NCI-H748 (cell line): ENCODE results near the gene THOP1.

Experiments
- DNase-seq: peaks from one replicate; lab custom pipeline; 2025; ENCODE audit not compliant: unreplicated experiment; lab: John Stamatoyannopoulos, UW

Gene THOP1

DNA sequence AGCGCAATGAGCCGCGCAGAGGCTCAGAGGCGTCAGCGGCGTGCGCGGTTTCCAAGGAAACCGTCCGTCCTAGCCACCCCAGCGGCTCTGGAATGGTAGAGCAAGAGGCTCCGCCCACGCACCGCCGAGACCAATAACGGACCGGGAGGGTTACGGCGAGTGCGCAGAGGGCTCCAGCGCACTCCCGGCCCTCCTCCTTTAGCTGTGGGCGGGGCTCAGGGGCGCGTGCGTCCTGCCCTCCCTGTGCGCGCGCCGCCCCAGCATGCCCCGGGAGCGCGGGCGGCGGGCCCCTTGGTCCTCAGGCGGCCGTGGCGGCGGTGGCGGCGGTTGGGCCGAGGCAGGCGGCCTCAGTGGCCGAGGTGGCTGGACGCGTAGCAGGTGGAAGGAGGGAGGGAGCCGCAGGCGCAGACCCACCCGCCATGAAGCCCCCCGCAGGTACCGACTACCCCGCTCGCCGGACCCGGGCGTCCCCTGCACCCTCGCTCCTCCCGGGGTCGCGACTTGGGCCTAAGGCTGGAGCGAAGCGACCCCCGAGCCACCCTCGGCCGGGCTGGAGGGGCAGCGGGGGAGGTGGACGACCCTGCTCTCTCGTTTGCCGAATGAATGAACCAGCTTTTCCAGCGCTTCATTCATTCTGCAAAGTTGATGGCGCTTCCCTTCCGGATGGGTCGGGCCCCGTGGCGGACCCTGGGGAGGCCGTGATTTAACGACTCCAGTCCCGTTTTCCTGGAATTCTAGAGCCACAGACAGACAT lies at the start of gene THOP1:
THOP1 (plus strand) TSS at position 260 of the 754 bp plus-strand sequence; CDS start at position 420, 160 bp downstream.
- DNase-seq: peak; percentile 98

DNA sequence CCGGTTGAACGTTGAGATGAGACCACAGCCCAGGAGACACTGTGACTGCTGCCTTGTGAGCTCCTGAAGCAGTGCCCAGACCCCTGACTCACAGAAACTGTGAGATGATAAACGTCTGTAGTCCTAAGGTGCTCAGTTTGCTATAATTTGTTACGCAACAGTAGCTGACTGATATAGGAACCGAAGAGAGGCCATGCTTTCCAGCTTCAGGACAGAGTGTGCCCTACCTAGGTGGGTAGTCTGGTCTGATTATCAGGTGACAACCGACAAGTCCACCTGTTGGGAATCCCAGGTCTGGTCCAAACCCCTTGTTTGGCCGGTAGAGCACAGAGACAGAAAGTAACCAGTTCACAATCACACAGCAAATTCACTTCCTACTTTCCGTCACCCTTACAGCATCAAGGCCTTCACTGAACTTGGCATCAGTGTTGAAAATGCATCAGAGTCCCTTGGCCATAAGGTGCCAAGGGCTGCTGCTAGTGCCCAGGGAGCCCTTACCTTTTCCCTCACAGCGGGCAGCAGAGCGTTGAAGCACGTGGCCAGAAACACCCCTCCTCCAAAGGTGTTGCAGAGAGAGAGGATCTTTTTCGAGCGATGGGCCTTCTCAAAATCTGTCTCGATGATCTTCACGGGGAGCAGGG lies 48.6 kb upstream of the THOP1 start:
- DNase-seq: no peak

DNA sequence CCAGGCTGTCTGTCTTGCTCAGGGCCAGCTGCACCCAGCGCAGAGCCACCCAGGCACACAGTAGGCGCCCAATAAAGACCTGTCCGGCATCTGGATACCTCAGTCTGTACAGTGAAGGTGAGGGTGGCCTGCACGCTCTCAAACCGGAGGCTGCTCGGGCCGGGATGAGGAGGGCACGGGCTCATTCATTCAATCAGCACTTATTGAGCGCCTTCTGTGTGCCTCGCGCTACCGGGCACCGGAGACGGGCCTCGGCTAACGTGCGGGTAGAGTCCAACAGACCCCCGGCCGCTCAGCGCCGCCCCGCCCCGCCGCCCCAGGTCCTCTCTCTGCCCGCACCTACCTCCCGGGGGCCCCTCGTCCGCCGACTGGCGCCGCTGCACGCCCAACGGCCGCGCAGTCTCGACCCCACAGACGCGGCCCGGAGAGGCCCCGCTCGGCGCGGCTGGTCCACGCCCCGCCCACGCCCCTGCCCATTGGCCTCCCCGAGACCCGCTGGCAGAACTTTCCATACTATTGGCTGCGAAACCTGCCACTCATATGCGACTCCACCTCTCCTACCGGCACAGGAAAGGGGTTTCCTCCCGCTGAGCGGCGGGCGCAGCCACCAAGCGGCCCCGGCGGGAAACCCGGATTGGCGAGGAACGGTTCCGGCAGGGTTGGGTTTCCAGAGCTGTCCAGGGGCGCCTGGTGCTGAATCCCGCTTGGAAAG lies 45.5 kb upstream of the THOP1 start, which contains the start of gene SLC39A3:
SLC39A3 (minus strand) TSS at position 416 of the 712 bp plus-strand sequence. CDS start 2,760 bp downstream, outside the sequence.
- DNase-seq: peak; percentile 93

DNA sequence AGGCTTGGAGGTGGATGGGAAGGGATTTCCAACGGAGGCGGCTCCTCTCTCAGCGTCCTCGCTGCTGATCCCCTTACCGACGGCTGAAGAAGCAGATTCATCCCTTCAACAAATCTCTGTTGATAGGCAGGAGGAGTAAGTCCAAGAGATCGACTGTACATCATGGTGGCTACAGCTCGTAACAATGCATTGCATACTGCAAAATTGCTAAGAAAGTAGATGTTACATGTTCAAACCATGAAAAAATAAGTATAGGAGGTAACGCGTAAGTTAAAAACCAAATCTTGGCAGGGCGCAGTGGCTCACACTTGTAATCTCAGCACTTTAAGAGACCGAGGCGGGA lies 45.0 kb upstream of the THOP1 start:
- no peak for DNase-seq

DNA sequence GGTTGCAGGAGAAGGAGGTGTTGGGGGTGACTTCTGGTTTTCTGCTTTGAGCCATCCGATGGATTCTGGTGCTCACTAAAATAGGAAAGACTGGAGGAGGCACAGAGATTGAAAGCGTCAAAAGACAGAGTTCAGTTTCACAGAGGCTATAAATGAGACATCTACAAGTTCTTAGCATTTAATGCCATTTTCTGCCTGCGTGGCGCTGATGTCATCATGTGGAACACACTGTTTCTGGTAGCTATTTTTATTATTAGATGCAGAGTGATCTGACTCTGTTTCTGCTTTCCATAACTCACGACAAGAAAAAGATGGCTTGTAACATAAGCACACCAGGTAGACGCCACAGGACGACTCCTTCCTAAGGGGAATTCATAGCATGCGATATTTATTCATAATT lies 42.2 kb upstream of the THOP1 start:
- DNase-seq: no peak

DNA sequence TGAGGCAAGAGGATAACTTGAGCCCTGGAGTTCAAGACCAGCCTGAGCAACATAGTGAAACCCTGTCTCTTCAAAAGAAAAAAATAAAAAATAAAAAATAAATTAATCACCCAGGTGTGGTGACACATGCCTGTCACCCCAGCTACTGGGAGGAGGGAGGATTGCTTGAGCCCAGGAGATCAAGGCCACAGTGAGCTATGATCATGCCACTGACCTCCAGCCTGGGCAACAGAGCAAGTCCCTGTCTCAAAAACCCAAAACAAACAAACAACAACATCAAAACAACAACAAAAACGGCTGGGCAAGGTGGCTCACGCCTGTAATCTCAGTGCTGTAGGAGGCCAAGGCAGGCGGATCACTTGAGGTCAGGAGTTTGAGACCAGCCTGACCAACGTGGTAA lies 41.2 kb upstream of the THOP1 start:
- DNase-seq: no peak

DNA sequence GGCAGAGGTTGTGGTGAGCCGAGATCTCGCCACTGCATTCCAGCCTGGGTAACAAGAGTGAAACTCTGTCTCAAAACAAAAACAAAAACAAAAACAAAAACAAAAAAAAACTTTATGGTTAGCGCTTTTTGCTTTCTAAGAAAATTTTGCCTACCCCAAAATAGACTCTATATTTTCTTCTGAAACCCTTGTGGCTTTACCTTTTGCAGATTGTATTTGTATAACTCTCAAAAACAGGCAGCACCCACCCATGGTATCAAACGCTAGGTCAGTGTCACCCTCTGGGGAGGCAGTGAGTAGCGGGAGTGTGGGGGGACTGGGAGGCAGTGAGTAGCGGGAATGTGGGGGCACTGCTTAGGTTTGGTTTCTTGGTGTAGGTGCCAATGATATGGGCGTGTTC lies 38.0 kb upstream of the THOP1 start:
- DNase-seq: no peak

DNA sequence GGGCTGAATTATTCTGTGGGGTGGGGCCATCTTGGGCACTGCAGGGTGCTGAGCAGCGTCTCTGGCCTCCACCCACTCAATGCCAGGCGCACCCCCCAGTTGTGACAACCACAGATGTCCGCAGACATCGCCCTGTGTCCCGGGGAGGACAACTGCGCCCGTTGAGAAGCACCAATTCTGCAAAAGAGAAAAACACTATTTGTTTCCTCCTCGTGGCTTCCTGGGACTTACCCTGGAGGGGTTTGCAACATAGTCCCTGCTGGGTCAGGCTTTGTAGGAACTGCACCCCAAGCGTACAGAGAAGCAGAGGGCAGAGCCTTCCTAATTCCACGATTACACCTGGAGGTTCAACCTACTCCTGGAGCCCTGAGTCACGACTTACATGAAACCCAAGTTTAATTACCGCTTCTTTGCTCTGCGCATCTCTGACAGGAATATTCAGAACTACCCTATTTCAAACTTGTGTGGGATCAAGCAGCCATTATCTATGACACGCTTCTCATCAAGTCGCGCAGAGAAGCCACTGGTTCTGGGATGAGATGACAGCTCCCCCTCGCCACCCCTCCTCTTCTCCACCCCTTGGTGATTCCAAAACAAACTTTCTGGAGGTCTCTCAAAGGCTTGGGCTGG lies 34.4 kb upstream of the THOP1 start:
- DNase-seq: no peak

DNA sequence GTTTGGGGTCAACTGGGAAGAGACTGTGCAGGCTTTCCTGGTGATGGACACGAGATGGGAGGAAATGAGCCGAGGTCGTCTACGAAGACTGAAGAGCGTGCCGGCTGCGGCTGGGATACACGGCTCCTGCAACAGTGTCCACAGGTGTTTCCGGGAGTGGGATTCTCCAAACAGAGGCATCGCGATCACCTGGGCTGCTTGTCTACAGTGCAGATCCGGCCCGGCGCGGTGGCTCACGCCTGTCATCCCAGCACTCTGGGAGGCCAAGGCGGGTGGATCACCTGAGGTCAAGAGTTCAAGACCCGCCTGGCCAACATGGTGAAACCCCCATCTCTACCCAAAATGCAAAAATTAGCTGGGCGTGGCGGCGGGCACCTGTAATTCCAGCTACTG lies 33.9 kb upstream of the THOP1 start:
- DNase-seq: no peak

DNA sequence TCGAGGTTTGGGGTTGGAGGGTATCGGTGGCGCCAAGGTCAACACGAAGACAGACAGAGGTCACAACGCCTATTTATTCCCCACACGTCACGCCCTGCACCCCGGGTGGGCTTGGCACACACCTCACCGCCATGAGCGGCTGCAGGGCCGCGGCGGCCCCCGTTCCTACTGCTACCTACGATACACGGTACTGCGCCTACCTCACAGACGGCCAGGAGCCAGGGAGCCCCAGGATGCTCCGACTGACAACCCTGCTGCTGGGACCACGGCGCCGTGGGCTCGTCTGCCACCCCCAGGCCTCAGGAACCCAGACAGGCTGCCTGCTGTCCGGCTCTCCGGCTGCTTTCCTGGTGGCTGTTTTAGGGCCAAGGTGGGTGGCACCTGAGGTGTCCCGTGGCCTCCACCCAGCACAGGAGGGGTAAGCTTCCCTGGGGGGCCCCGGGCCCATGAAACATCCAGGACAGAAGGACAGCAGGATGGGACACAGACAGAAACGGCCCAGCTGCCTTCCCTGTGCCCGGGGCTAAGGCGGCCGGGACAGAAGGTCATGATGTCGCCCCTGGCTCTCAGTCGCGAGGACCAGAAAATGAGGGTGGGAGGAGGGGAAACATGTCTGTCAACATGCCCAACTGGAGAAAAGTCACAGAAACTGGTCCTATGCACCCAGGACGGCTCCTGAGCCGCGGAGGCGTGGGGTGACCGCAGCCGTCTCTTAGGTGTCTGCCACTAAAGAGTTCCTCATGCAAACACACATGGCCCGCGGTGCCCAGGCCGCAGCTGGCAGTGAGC lies 30.4 kb upstream of the THOP1 start:
- DNase-seq: no peak

DNA sequence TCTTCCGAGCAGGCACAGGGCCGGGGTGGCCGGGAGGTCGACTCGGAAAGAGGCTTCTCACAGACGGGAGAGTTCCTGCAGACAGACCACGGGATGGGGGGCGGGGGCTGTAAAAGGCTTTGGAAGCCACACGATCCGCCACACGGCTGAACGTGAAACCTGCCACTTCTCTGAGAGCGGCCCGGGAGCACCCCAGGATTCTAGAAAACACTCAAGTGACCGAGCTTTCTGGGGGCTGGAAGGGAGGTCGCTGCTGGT lies 29.9 kb upstream of the THOP1 start:
- no peak for DNase-seq

DNA sequence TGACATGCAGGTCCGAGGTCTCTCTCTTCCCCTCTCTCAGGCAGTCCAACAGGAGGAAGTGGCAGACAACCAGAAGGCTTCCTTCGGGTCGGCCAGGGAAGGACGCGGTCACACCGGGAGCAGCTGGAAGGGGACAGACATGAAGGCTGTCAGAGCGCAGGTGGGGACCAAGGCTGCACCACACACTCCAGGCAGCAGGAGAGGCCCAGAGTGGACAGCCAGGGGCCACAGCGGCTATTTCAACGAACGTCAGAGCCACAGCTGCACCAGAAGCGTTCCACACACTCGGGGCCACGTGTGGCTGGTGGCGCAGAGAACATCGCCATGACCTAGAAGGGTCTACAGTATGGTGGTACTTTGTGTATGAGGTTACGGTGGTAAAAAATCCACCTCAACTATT lies 29.5 kb upstream of the THOP1 start:
- no peak for DNase-seq

DNA sequence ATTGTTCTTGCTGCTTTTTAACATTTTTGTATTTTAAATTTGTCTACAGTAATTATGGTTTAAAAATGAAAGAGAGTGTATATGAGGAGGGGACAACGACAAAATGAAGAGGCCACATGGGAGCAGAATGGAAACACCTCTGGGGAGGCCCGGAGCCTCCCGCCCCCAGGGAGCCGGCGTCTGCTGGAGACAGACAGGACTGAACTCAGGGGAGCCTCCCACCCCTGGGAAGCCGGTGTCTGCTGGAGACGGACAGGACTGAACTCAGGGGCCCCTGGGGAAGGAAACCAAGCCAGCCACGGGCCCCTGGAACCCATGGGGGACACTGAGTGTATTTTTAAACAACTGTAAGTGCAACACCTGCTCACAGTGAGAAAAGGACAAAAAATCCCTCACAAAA lies 28.8 kb upstream of the THOP1 start:
- DNase-seq: no peak

DNA sequence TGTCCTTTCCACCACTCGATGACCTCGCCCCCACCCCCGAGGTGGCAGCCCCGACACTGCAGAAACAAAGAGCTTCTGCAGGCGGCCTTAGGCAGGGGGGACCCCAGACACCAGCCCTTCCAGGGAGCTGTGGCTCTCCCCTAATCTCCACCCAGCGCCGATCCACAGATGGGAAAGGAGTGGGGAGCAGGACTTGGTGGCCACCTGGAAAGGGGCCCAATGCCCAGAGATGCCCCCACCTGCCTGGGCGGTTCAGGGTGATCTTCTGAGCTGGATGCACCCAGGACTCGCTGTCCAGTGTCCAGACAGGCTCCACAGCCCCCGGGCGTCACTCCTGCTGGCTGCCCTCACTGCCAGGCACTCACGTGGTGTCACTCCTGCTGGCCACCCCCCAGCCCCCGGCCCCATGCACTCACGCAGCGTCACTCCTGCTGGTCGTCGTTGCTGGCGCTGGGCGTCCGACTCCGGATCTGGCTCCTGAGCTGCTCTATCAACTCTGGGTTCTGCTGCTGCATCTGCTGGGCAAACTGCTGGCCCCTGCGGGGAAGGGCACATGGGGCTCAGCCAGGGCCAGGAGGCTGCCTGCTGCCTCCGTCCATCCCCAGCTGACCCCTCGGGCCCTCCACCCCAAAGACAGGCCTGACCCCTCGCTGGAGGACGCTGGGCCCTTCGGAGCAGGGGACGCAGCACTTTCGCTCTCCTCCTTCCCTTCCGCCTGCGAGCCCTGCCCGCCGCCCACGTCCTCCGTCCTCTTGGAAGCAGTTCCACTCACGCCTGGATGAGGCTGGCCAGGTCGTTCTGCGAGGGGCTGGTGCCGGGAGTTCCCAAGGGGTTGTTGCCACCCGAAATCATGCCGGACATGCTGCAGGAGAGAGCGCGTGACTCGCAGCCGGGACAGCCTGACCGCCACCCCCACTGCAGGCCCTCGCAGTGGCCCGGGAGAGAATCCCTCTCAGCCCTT lies 28.1 kb upstream of the THOP1 start:
- DNase-seq: no peak

DNA sequence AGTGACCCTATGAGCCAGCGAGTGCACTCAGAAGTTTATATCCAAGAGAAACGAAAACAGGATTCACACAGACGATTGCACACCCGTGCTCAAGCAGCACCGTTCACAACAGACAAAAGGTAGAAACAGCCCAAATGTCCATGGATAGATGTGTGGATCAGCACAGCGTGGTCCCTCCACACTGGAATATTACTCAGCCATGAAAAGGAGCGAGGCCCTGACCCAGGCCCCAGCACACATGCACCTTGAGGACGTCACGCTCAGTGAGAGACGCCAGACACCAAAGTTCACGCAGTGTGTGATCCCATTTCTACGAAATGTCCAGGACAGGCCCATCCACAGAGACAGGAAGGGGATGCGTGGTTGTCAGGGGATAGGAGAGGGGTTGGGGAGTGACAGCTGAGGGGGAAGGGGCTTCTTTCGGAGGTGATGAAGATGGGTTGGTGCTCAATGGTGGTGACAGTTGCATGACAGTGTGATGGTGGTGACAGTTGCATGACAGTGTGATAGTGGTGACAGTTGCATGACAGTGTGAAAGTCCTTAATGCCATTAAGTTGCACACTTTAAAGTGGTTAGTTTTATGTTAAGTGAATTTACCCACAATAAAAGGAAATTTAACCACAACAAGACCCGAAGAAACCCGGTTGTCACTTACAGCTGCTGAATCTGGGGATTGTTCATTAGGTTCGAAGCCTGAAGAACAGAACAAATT lies 26.5 kb upstream of the THOP1 start:
- DNase-seq: no peak

DNA sequence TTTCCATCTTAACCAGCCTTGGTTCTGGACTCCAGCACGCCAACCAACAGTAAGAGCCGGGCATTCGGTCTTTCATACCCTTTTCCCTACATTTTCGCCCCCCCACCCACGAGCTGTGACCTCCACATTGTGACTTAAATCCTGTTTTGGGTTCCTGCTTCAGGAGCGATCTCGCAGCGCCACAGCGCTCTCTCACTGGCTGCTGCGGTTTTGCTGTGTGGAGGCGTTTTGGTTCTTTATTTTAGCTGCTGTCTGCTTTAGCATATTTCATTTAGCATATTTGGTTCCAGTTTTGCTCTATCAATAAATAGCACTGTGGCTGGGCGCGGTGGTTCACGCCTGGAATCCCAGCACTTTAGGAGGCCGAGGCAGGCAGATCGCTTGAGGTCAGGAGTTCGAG lies 25.9 kb upstream of the THOP1 start:
- no peak for DNase-seq

DNA sequence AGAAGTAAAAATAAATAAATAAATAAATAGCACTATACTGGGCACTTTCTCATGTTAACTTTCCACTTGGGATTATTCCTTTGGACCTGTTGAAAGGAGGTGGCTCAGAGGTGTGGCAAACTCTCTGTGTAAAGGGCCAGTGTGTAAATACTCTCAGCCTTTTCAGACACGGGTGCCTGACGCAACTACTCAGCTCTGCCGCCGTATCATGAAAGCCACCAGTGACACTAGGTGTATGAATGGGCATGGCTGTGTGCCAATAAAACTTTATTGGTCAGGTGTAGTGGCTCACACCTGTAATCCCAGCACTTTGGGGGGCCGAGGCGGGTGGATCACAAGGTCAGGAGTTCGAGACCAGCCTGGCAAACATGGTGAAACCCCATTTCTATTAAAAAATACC lies 25.3 kb upstream of the THOP1 start:
- DNase-seq: no peak

DNA sequence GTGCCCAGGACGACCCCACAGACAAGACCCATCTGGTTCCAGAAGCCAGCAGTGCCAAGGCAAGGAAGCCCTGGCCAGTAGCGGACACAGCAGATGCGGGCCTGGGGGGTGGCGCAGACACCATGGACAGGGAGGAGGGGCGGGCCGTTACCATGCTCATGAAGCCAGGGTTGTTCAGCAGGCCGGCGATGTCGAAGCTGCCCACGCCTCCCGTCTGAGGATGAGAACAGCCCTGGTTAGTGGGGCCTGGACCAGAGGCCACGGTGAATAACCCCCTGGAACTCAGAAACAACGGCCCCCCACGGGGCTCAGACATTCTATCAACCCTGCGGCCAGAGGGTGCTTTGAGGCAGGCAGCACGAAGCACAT lies 24.0 kb upstream of the THOP1 start:
- no peak for DNase-seq
